Naive thymus-derived CD4-positive, alpha-beta T cell (primary cell): ENCODE results near the gene COG4. TPM values are rescaled to one million over a fixed set of nuclear protein-coding genes. Genes with fewer than 3 reads are reported as not detected.
A peak's percentile ranks its signal among the peaks of the same experiment; 100 is the strongest.

ENCODE experiments used
- ATAC-seq: fragments of 150-1000 bp; cut with Tn5 transposase; 2 replicates; pipeline ENCODE4 v1.10.0; 2021; ENCODE audit warnings: mild to moderate bottlenecking, moderate library complexity
- CTCF ChIA-PET: fragments of 350-600 bp; sonication (Branson Sonifier 250); formaldehyde crosslinking; loops from one replicate; lab custom pipeline; 2021; ENCODE audit warnings: antibody characterized with exemption; lab: Charles Lee
- POLR2A ChIA-PET: fragments of 350-600 bp; sonication (Branson Sonifier 250); formaldehyde crosslinking; loops from one replicate; lab custom pipeline; 2021; ENCODE audit warnings: antibody characterized with exemption, inconsistent platforms; lab: Charles Lee
- DNase-seq, 9 donors: peaks; one replicate each; pipeline versions ENCODE4 v3.0.0 to v3.0.0-alpha.2; 2020 to 2022; ENCODE audit warnings: mixed read lengths in 1 of 9
- H3K27ac ChIP-seq: one replicate; pipeline ENCODE4 v1.7.0; 2013; ENCODE audit warnings: mild to moderate bottlenecking, low read depth, low read length, moderate library complexity
- H3K27me3 ChIP-seq, 2 donors: one replicate each; pipeline ENCODE4 v1.7.0; 2013; ENCODE audit warnings: low read length in 2 of 2, mild to moderate bottlenecking in 2 of 2, moderate library complexity in 2 of 2; ENCODE audit not compliant: control insufficient read depth in 2 of 2, insufficient read depth in 2 of 2
- H3K36me3 ChIP-seq, 3 experiments: 1 replicate in 2 of 3; 2 replicates in 1 of 3; pipeline ENCODE4 v1.7.0; 2013; ENCODE audit warnings: low read length in 3 of 3, mild to moderate bottlenecking in 3 of 3, moderate library complexity in 1 of 3; ENCODE audit not compliant: insufficient read depth in 3 of 3, control insufficient read depth in 2 of 3
- H3K4me1 ChIP-seq, 2 donors: one replicate each; pipeline ENCODE4 v1.7.0; 2013; ENCODE audit warnings: low read length in 2 of 2, mild to moderate bottlenecking in 2 of 2, moderate library complexity in 1 of 2; ENCODE audit not compliant: control insufficient read depth in 2 of 2, insufficient read depth in 2 of 2
- H3K4me3 ChIP-seq: 2 replicates; pipeline ENCODE4 v1.7.0; 2013; ENCODE audit warnings: mild to moderate bottlenecking, low read length
- H3K9me3 ChIP-seq, 3 experiments: 1 replicate in 2 of 3; 2 replicates in 1 of 3; pipeline ENCODE4 v1.7.0; 2013; ENCODE audit warnings: low read length in 3 of 3; ENCODE audit not compliant: control insufficient read depth in 2 of 3
- H3K27ac Mint-ChIP-seq, 9 donors: one replicate each; pipeline ENCODE4 v1.8.0; 2020 to 2022; ENCODE audit warnings: mixed read lengths in 9 of 9, mild to moderate bottlenecking in 8 of 9, moderate library complexity in 5 of 9, inconsistent platforms in 2 of 9
- H3K27me3 Mint-ChIP-seq, 5 donors: one replicate each; pipeline ENCODE4 v1.8.0; 2021 to 2022; ENCODE audit warnings: mixed read lengths in 5 of 5, mild to moderate bottlenecking in 1 of 5
- H3K36me3 Mint-ChIP-seq, 5 donors: one replicate each; pipeline ENCODE4 v1.8.0; 2020 to 2022; ENCODE audit warnings: mixed read lengths in 5 of 5, mild to moderate bottlenecking in 3 of 5, inconsistent platforms in 1 of 5
- H3K4me1 Mint-ChIP-seq, 7 donors: one replicate each; pipeline ENCODE4 v1.8.0; 2020 to 2022; ENCODE audit warnings: mixed read lengths in 7 of 7, mild to moderate bottlenecking in 3 of 7, inconsistent platforms in 1 of 7
- H3K4me3 Mint-ChIP-seq, 10 donors: one replicate each; pipeline ENCODE4 v1.8.0; 2020 to 2022; ENCODE audit warnings: mild to moderate bottlenecking in 10 of 10, mixed read lengths in 10 of 10, moderate library complexity in 6 of 10, inconsistent platforms in 2 of 10
- H3K9me3 Mint-ChIP-seq, 11 donors: one replicate each; pipeline ENCODE4 v1.8.0; 2020 to 2022; ENCODE audit warnings: mixed read lengths in 11 of 11, mild to moderate bottlenecking in 4 of 11, inconsistent platforms in 1 of 11, moderate library complexity in 1 of 11
- intact Hi-C, 2 donors: fragments of 100-400 bp; cut with micrococcal nuclease; formaldehyde crosslinking; loops; one replicate each; pipeline ENCODE4 v1.15.1; 2023
- polyA plus RNA-seq, 2 donors: library from polyadenylated mRNA; unstranded; fragments of 300-500 nt; fragmentation: Illumina TruSeq; gene quantifications; one replicate each; pipeline ENCODE4 v1.2.3, GENCODE V29; 2021
- total RNA-seq, 6 experiments: library from RNA in 5 of 6; stranded (reverse) in 5 of 6; gene quantifications; 1 replicate in 5 of 6; 2 replicates in 1 of 6; pipeline ENCODE4 v1.2.3 and lab custom pipeline; 2021 to 2026

Gene COG4
- total and polyA plus RNA-seq, 7 experiments from 2014 or later, result 38.3 to 68.6 (median 50.5) TPM

GRCh38 chr16:70523743-70524398 is 517 bp upstream of the COG4 start, which contains the start of gene SF3B3:
TSS of gene SF3B3 (plus strand) at chr16:70523816. CDS start at chr16:70526657, 2,841 bp downstream.
- H3K9me3 Mint-ChIP-seq, result peaks cover 0 to 1% (median 0%) of the 10 kb centered on the region in 11 donors
- Histone ChIP-seq H3K27me3 (no peaks in the 10 kb centered on the region), H3K36me3 (peaks cover 2 to 25% (median 20%) of the 10 kb centered on the region in 3 experiments), H3K9me3 (no peaks in the 10 kb centered on the region), H3K4me1 (peaks cover 27 to 46% of the 10 kb centered on the region in 2 donors), H3K4me3 (peak within 1 kb of the TSS; percentile 100), H3K27ac (peak within 1 kb of the TSS; percentile 95)
- intact Hi-C loops, result loop anchor here (1.0 to 10.0 kb wide), 17 partner anchors 15 to 1485 kb away; partner anchors contain the start of genes AARS1 (in 2 of the 2), DDX19A (in 2 of the 2), FCSK (in 2 of the 2) and ST3GAL2 (in 2 of the 2)
- POLR2A ChIA-PET, result interaction anchor here (0.6 to 3.1 kb wide), 20 partner anchors 10 to 276 kb away, joined by 3 to 15 read pairs (median 4); partner anchors contain the start of genes AARS1, DDX19A and EXOSC6
- H3K27ac Mint-ChIP-seq, result peak within 1 kb of the TSS; percentile 98 to 100 (median 99)
- DNase-seq (peak; percentile 71 to 90 (median 85)), ATAC-seq (peak; percentile 79)
- H3K36me3 Mint-ChIP-seq, result peaks cover 18 to 31% (median 20%) of the 10 kb centered on the region in 5 donors
- H3K27me3 Mint-ChIP-seq, result no peaks in the 10 kb centered on the region
- H3K4me1 Mint-ChIP-seq, result peaks cover 30 to 72% (median 61%) of the 10 kb centered on the region in 7 donors
- CTCF ChIA-PET, result no interaction called here
- peak within 1 kb of the TSS; percentile 93 to 100 (median 98) for H3K4me3 Mint-ChIP-seq

GRCh38 chr16:70522216-70523075 is 908 bp downstream of the COG4 start:
- ChIA-PET POLR2A (interaction anchor here (0.6 to 3.1 kb wide), 13 partner anchors 11 to 279 kb away, joined by 3 to 15 read pairs (median 4); partner anchors contain the start of genes DDX19A, EXOSC6 and VAC14), CTCF (interaction anchor here (0.6 kb wide), 1 partner anchor 67 kb away, joined by 3 read pairs; no protein-coding TSS in a partner anchor)
- H3K27ac Mint-ChIP-seq, result peak overlapping the region; percentile 98 to 100 (median 99)
- peaks cover 28 to 63% (median 50%) of the 10 kb centered on the region in 7 donors for H3K4me1 Mint-ChIP-seq
- Histone ChIP-seq H3K27me3 (no peaks in the 10 kb centered on the region), H3K36me3 (peaks cover 3 to 24% (median 11%) of the 10 kb centered on the region in 3 experiments), H3K27ac (peak overlapping the region; percentile 95), H3K4me3 (peak overlapping the region; percentile 100), H3K4me1 (peaks cover 27 to 38% of the 10 kb centered on the region in 2 donors), H3K9me3 (no peaks in the 10 kb centered on the region)
- H3K4me3 Mint-ChIP-seq, result peak overlapping the region; percentile 93 to 100 (median 98)
- peak in 6 of 9 donors; percentile 4 to 29 (median 20) for DNase-seq
- peaks cover 17 to 33% (median 20%) of the 10 kb centered on the region in 5 donors for H3K36me3 Mint-ChIP-seq
- H3K27me3 Mint-ChIP-seq, result no peaks in the 10 kb centered on the region
- peaks cover 0 to 1% (median 0%) of the 10 kb centered on the region in 11 donors for H3K9me3 Mint-ChIP-seq
- intact Hi-C loops, result loop anchor here (1.0 to 10.0 kb wide), 16 partner anchors 14 to 1486 kb away; partner anchors contain the start of genes DDX19A (in 2 of the 2), FCSK (in 2 of the 2), ST3GAL2 (in 2 of the 2) and VAC14 (in 2 of the 2)
- no peak for ATAC-seq

- peaks cover 18 to 21% of the 10 kb centered on the region in 2 donors for H3K4me1 ChIP-seq
- intact Hi-C loops, result loop anchor here (5.0 to 10.0 kb wide), 4 partner anchors 268 to 1133 kb away; partner anchors contain the start of genes CMTR2 (in 1 of the 2), EXOSC6 (in 1 of the 2), PDPR (in 1 of the 2) and TERF2 (in 1 of the 2)
- POLR2A ChIA-PET, result no interaction called here
- H3K4me3 ChIP-seq, result no peak overlapping the region
- Mint-ChIP-seq H3K4me3 (peak overlapping the region in 5 of 10 donors; percentile 25 to 69 (median 51)), H3K9me3 (peaks cover 0 to 1% (median 0%) of the 10 kb centered on the region in 11 donors), H3K4me1 (peaks cover 14 to 46% (median 33%) of the 10 kb centered on the region in 7 donors), H3K36me3 (peaks cover 8 to 27% (median 11%) of the 10 kb centered on the region in 5 donors), H3K27ac (peak overlapping the region in 5 of 9 donors; percentile 8 to 80 (median 52)), H3K27me3 (no peaks in the 10 kb centered on the region)
- ATAC-seq, result no peak
- DNase-seq, result no peak
- peaks cover 0 to 38% (median 10%) of the 10 kb centered on the region in 3 experiments for H3K36me3 ChIP-seq
- H3K9me3 ChIP-seq, result no peaks in the 10 kb centered on the region
- no peaks in the 10 kb centered on the region for H3K27me3 ChIP-seq
- CTCF ChIA-PET, result interaction anchor here (0.6 kb wide), 1 partner anchor 269 kb away, joined by 3 read pairs; the partner anchor contains the start of gene EXOSC6
- H3K27ac ChIP-seq, result no peak overlapping the region
These were observed 2.6 kb downstream of the COG4 start for GRCh38 chr16:70520612-70521297.

- Mint-ChIP-seq H3K4me1 (peaks cover 4 to 13% (median 9%) of the 10 kb centered on the region in 7 donors), H3K36me3 (peaks cover 3 to 47% (median 35%) of the 10 kb centered on the region in 5 donors), H3K9me3 (no peaks in the 10 kb centered on the region), H3K4me3 (no peak overlapping the region), H3K27me3 (no peaks in the 10 kb centered on the region), H3K27ac (no peak overlapping the region)
- Histone ChIP-seq H3K9me3 (no peaks in the 10 kb centered on the region), H3K27ac (no peak overlapping the region), H3K27me3 (no peaks in the 10 kb centered on the region), H3K4me1 (no peaks in the 10 kb centered on the region), H3K4me3 (no peak overlapping the region), H3K36me3 (peaks cover 7 to 93% (median 12%) of the 10 kb centered on the region in 3 experiments)
- POLR2A ChIA-PET, result no interaction called here
- intact Hi-C loops, result no loop called here
- ATAC-seq, result no peak
- no peak for DNase-seq
- CTCF ChIA-PET, result no interaction called here
These were observed 10.9 kb downstream of the COG4 start for GRCh38 chr16:70512456-70512855.

- Mint-ChIP-seq H3K36me3 (peaks cover 3 to 44% (median 30%) of the 10 kb centered on the region in 5 donors), H3K27ac (peak overlapping the region in 1 of 9 donors; percentile 70), H3K4me3 (no peak overlapping the region), H3K27me3 (no peaks in the 10 kb centered on the region), H3K9me3 (no peaks in the 10 kb centered on the region), H3K4me1 (peaks cover 4 to 13% (median 9%) of the 10 kb centered on the region in 7 donors)
- Histone ChIP-seq H3K4me3 (no peak overlapping the region), H3K9me3 (no peaks in the 10 kb centered on the region), H3K4me1 (no peaks in the 10 kb centered on the region), H3K27me3 (no peaks in the 10 kb centered on the region), H3K27ac (no peak overlapping the region), H3K36me3 (peaks cover under 1 to 93% (median 12%) of the 10 kb centered on the region in 3 experiments)
- ATAC-seq (no peak), DNase-seq (no peak)
- ChIA-PET POLR2A (interaction anchor here (0.7 kb wide), 1 partner anchor 139 kb away, joined by 3 read pairs; no protein-coding TSS in a partner anchor), CTCF (no interaction called here)
- intact Hi-C loops, result no loop called here
These were observed 11.5 kb downstream of the COG4 start for GRCh38 chr16:70511833-70512232.
